IMR-90 (cell line): ENCODE results near the gene ALAS1. TPM values are rescaled to one million over a fixed set of nuclear protein-coding genes. Genes with fewer than 3 reads are reported as not detected.
A peak's percentile ranks its signal among the peaks of the same experiment; 100 is the strongest.

Experiments
- ATAC-seq: fragments of 200-7000 bp; cut with Tn5 transposase; 2 replicates; pipeline ENCODE4 v1.9.1; 2020; ENCODE audit warnings: low read depth, mild to moderate bottlenecking, moderate library complexity
- Bru-seq: library from RNA; stranded (reverse); fragments of 400-500 nt; gene quantifications from one replicate; lab custom pipeline; 2021; lab: Mats Ljungman, UMichigan
- BruChase-seq, 2 experiments: library from RNA; stranded (reverse); fragments of 400-500 nt; gene quantifications; one replicate each; lab custom pipeline; 2021; lab: Mats Ljungman, UMichigan
- BruUV-seq: library from RNA; stranded (reverse); fragments of 400-500 nt; replicated peaks from 2 replicates; lab custom pipeline; 2021; lab: Mats Ljungman, UMichigan
- CTCF ChIA-PET: fragments of 300-600 bp; formaldehyde crosslinking; extraction: SDS; loops from one replicate; lab custom pipeline; 2021; ENCODE audit warnings: antibody characterized with exemption; lab: Yijun Ruan, JAX
- POLR2A ChIA-PET: fragments of 300-600 bp; sonication (Branson Sonifier 250); formaldehyde crosslinking; loops from one replicate; lab custom pipeline; 2022; ENCODE audit warnings: antibody characterized with exemption; ENCODE audit not compliant: unreplicated experiment; lab: Charles Lee
- DNase-seq: peaks from one replicate; pipeline ENCODE4 v3.0.0; 2013
- H2AFZ ChIP-seq: replicated peaks from 2 replicates; pipeline ENCODE3; 2013; ENCODE audit warnings: low read length, mild to moderate bottlenecking; ENCODE audit not compliant: poor library complexity
- H2AK5ac ChIP-seq: 2 replicates; pipeline ENCODE4 v1.6.1; 2013; ENCODE audit warnings: low read depth, low read length, inconsistent platforms
- H2AK9ac ChIP-seq: replicated peaks from 2 replicates; pipeline ENCODE3; 2013; ENCODE audit warnings: mild to moderate bottlenecking, low read depth, low read length, moderate library complexity; ENCODE audit not compliant: poor library complexity
- H2BK120ac ChIP-seq: 2 replicates; pipeline ENCODE4 v1.6.1; 2013; ENCODE audit warnings: low read depth, low read length, inconsistent platforms
- H2BK15ac ChIP-seq: 3 replicates; pipeline ENCODE4 v1.6.1; 2013; ENCODE audit warnings: low read depth, low read length, inconsistent platforms
- H2BK20ac ChIP-seq: 2 replicates; pipeline ENCODE4 v1.6.1; 2013; ENCODE audit warnings: low read depth, mild to moderate bottlenecking, inconsistent platforms, low read length, moderate library complexity
- H2BK5ac ChIP-seq: 2 replicates; pipeline ENCODE4 v1.6.1; 2013; ENCODE audit warnings: mild to moderate bottlenecking, low read depth, low read length, inconsistent platforms; ENCODE audit not compliant: poor library complexity, severe bottlenecking
- H3K14ac ChIP-seq: replicated peaks from 2 replicates; pipeline ENCODE4 v1.6.1; 2013; ENCODE audit warnings: low read depth, low read length, inconsistent platforms
- H3K18ac ChIP-seq: 2 replicates; pipeline ENCODE4 v1.6.1; 2013; ENCODE audit warnings: low read depth, low read length, control low read depth
- H3K23ac ChIP-seq: 2 replicates; pipeline ENCODE4 v1.6.1; 2013; ENCODE audit warnings: low read depth, low read length, inconsistent platforms
- H3K27ac ChIP-seq: 2 replicates; pipeline ENCODE4 v1.5.1; 2013; ENCODE audit warnings: mild to moderate bottlenecking, control low read depth, low read length; ENCODE audit not compliant: insufficient read depth
- H3K27me3 ChIP-seq: 2 replicates; pipeline ENCODE4 v1.6.1; 2013; ENCODE audit warnings: low read length; ENCODE audit not compliant: control insufficient read depth, insufficient read depth
- H3K36me3 ChIP-seq: 2 replicates; pipeline ENCODE4 v1.6.1; 2013; ENCODE audit warnings: low read length, mixed read lengths; ENCODE audit not compliant: control insufficient read depth, insufficient read depth
- H3K4ac ChIP-seq: 2 replicates; pipeline ENCODE4 v1.6.1; 2013; ENCODE audit warnings: low read depth, low read length, inconsistent platforms
- H3K4me1 ChIP-seq: 2 replicates; pipeline ENCODE4 v1.6.1; 2013; ENCODE audit warnings: low read length, mixed read lengths; ENCODE audit not compliant: control insufficient read depth, insufficient read depth
- H3K4me2 ChIP-seq: 2 replicates; pipeline ENCODE4 v1.6.1; 2013; ENCODE audit warnings: low read depth, mild to moderate bottlenecking, control low read depth, low read length, moderate library complexity
- H3K4me3 ChIP-seq: 2 replicates; pipeline ENCODE4 v1.5.1; 2013; ENCODE audit warnings: low read depth, mild to moderate bottlenecking, control low read depth, low read length, moderate library complexity; ENCODE audit not compliant: insufficient read depth
- H3K56ac ChIP-seq: 2 replicates; pipeline ENCODE4 v1.6.1; 2013; ENCODE audit warnings: low read length, inconsistent platforms; ENCODE audit not compliant: insufficient read depth; ENCODE audit errors: extremely low read depth
- H3K79me1 ChIP-seq, 2 experiments: 2 replicates each; pipeline ENCODE4 v1.6.1; 2013; ENCODE audit warnings: low read length in 2 of 2, inconsistent platforms in 1 of 2, low read depth in 1 of 2
- H3K9ac ChIP-seq: 2 replicates; pipeline ENCODE4 v1.6.1; 2013; ENCODE audit warnings: low read depth, low read length, control low read depth
- H3K9me1 ChIP-seq: 2 replicates; pipeline ENCODE4 v1.6.1; 2013; ENCODE audit warnings: low read length, inconsistent platforms; ENCODE audit not compliant: insufficient read depth
- H3K9me3 ChIP-seq: 2 replicates; pipeline ENCODE4 v1.6.1; 2013; ENCODE audit warnings: low read length; ENCODE audit not compliant: control insufficient read depth, insufficient read depth
- H4K20me1 ChIP-seq: 2 replicates; pipeline ENCODE4 v1.6.1; 2013; ENCODE audit warnings: low read length, inconsistent platforms; ENCODE audit not compliant: insufficient read depth
- H4K5ac ChIP-seq: 2 replicates; pipeline ENCODE4 v1.6.1; 2013; ENCODE audit warnings: mild to moderate bottlenecking, low read depth, low read length, control low read depth
- H4K8ac ChIP-seq, 2 experiments: 2 replicates each; pipeline ENCODE4 v1.6.1; 2013; ENCODE audit warnings: low read depth in 2 of 2, low read length in 2 of 2, control low read depth in 1 of 2, inconsistent platforms in 1 of 2
- H4K91ac ChIP-seq: 2 replicates; pipeline ENCODE4 v1.6.1; 2013; ENCODE audit warnings: low read depth, low read length, inconsistent platforms; ENCODE audit not compliant: insufficient read depth
- CEBPB ChIP-seq: IDR thresholded peaks from 2 replicates; pipeline ENCODE4 v1.6.1; 2012; ENCODE audit warnings: low read depth, low read length, improper control_type of control experiment
- MAZ ChIP-seq: IDR thresholded peaks from 2 replicates; pipeline ENCODE4 v1.6.1; 2012; ENCODE audit warnings: low read depth, mild to moderate bottlenecking, low read length, improper control_type of control experiment, moderate library complexity, borderline replicate concordance
- POLR2A ChIP-seq: IDR thresholded peaks from 2 replicates; pipeline ENCODE4 v1.6.1; 2012; ENCODE audit warnings: mild to moderate bottlenecking, low read depth, low read length
- RAD21 ChIP-seq: IDR thresholded peaks from 2 replicates; pipeline ENCODE4 v1.6.1; 2012; ENCODE audit warnings: low read length, improper control_type of control experiment
- RFX5 ChIP-seq: IDR thresholded peaks from 2 replicates; pipeline ENCODE4 v1.8.0; 2012; ENCODE audit warnings: low read depth, mild to moderate bottlenecking, low read length, moderate library complexity
- SMC3 ChIP-seq: fragments of 150-350 bp; IDR thresholded peaks from 2 replicates; pipeline ENCODE4 v1.6.1; 2016; ENCODE audit warnings: low read depth, mild to moderate bottlenecking, antibody characterized with exemption, low read length, moderate library complexity
- WGBS, 2 experiments: methylation state at CpG; one replicate each; pipeline versions ENCODE4 v1.1.5 to v1.1.7; 2013; ENCODE audit warnings: missing lambda C conversion rate in 2 of 2; ENCODE audit not compliant: insufficient read length in 1 of 2; ENCODE audit errors: extremely low coverage in 2 of 2; 5-methylcytosine and 5-hydroxymethylcytosine counted together
- dilution Hi-C: fragments of 300-500 bp; cut with HindIII; formaldehyde crosslinking; loops from one replicate; pipeline ENCODE4 v1.14.3; 2018; ENCODE audit warnings: low sequenced_read_pairs; ENCODE audit not compliant: unreplicated experiment
- in situ Hi-C: fragments of 300-500 bp; cut with MboI; formaldehyde crosslinking; loops from 3 replicates; pipeline ENCODE4 v1.14.3; 2019; ENCODE audit warnings: low sequenced_read_pairs, inconsistent platforms, mixed read lengths
- intact Hi-C: fragments of 100-400 bp; cut with micrococcal nuclease; formaldehyde crosslinking; loops from 2 replicates; pipeline ENCODE4 v1.10.0; 2022
- long read RNA-seq: library from polyadenylated mRNA; unstranded; transcript quantifications from one replicate; pipeline ENCODE4 v2.0.0, GENCODE V29; 2021; ENCODE audit not compliant: unreplicated experiment
- polyA plus RNA-seq, 3 experiments: library from polyadenylated mRNA; depleted of rRNA; stranded (reverse); fragments of >200 nt; gene quantifications; 2 replicates each; pipeline ENCODE4 v1.2.3, GENCODE V29; 2012; ENCODE audit warnings: low replicate concordance in 1 of 3
- total RNA-seq: library from RNA; depleted of rRNA; stranded (reverse); fragments of >200 nt; gene quantifications from 2 replicates; pipeline ENCODE4 v1.2.3, GENCODE V29; 2012; rRNA removed

The ALAS1 gene
- total RNA-seq (29.7 and 32.8 TPM in 2 replicates), polyA plus RNA-seq (2012; rRNA removed) (47.2 and 47.8 TPM in 2 replicates), Bru-seq, nascent RNA (percentile 77 among the genes with signal in this experiment), BruChase-seq, experiment 1, labeled RNA remaining after a 6-hour chase (percentile 74 among the genes with signal in this experiment), BruChase-seq, experiment 2, labeled RNA remaining after a 2-hour chase (percentile 72 among the genes with signal in this experiment)
- 34.1 and 38.0 TPM in 2 replicates for polyA plus RNA-seq (2012; cell fraction: cytosol; rRNA removed)
- polyA plus RNA-seq (2012; cell fraction: nucleus; rRNA removed; ENCODE audit: low replicate concordance), result 38.1 and 45.9 TPM in 2 replicates
- long read RNA-seq, transcript ALAS1-201 (11 exons, 2,212 nt), result minor isoform, 8 of 84 reads
- long read RNA-seq, transcript ALAS1-204 (11 exons, 2,125 nt), result major isoform, 48 of 84 reads
- long read RNA-seq, transcript ALAS1-205 (12 exons, 2,356 nt), result minor isoform, 12 of 84 reads
- long read RNA-seq, partial matches to known transcripts, result 9 of 84 reads
- long read RNA-seq, other reads (novel, unspliced or antisense), result 7 of 84 reads

DNA sequence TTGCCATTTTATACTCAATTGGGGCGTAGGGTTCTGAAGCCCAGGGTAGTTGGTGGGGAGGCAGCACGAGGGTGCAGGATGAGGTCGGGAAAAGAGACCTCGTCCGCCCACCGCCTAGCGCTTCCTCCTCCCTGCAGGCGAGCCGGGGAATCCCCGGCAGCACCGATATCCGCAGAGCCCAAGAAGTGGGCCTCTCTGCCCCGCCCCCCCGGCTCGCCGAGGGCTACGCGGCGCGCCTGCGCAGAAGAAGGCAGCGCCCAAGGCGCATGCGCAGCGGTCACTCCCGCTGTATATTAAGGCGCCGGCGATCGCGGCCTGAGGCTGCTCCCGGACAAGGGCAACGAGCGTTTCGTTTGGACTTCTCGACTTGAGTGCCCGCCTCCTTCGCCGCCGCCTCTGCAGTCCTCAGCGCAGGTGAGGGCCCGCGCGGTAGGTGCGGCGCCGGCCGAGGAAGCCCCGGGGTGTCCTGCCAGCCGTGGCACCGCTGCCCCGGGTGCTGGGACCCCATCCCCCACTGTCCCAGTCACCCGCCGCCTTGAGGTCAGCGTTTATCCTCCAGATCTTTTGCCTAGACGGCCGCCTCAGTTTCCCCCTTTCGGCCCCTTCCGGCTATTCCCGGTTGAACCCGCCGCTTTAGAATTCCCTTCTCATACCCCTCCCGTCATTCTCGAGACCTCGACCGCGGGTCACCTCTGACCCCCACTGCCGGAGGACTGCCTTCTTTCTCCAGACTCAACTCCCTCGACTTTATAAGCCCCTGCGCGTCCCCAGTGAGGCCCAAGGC, at the start of gene ALAS1:
Gene ALAS1, plus strand, starts transcription at position 319 of the 784 bp plus-strand sequence. CDS start 1,082 bp downstream, outside the sequence.
- H3K27me3 ChIP-seq, result no peaks in the 10 kb centered on the region
- POLR2A ChIA-PET, result interaction anchor here (0.6 kb wide), 1 partner anchor 1916 kb away, joined by 3 read pairs; no protein-coding TSS in a partner anchor
- peaks cover 36% of the 10 kb centered on the region for H3K4me1 ChIP-seq
- H3K56ac ChIP-seq, result peak within 1 kb of the TSS; percentile 70
- H3K9me3 ChIP-seq, result no peaks in the 10 kb centered on the region
- H3K4ac ChIP-seq, result peak within 1 kb of the TSS; percentile 98
- CTCF ChIA-PET, result no interaction called here
- peaks cover 33% of the 10 kb centered on the region for H3K9me1 ChIP-seq
- H2AFZ ChIP-seq, result peak within 1 kb of the TSS; percentile 97
- peak within 1 kb of the TSS; percentile 81 for H3K27ac ChIP-seq
- H3K79me1 ChIP-seq, result peaks cover 21 to 54% of the 10 kb centered on the region in 2 experiments
- peak within 1 kb of the TSS; percentile 78 for H3K23ac ChIP-seq
- peak within 1 kb of the TSS; percentile 93 for H2AK5ac ChIP-seq
- 0% methylated on average over 28 of the region's 71 CpGs; no CpG with 5 or more reads in 1 of the 2 experiments for WGBS, 2 experiments
- H4K91ac ChIP-seq, result peak within 1 kb of the TSS; percentile 96
- peak within 1 kb of the TSS; percentile 81 for H2BK20ac ChIP-seq
- H3K9ac ChIP-seq, result peak within 1 kb of the TSS; percentile 82
- peak within 1 kb of the TSS; percentile 29; the same call in 2 of the 3 replicates for H2BK15ac ChIP-seq
- peak within 1 kb of the TSS; percentile 94 for H4K5ac ChIP-seq
- DNase-seq (peak; percentile 82), ATAC-seq (peak; percentile 84)
- peak within 1 kb of the TSS; percentile 85 for H2BK120ac ChIP-seq
- H3K4me3 ChIP-seq, result peak within 1 kb of the TSS; percentile 85
- peak within 1 kb of the TSS; percentile 82 for H2BK5ac ChIP-seq
- H4K20me1 ChIP-seq, result peaks cover 12% of the 10 kb centered on the region
- TF ChIP-seq SMC3 (peak; percentile 8; the same call in 1 of the 2 replicates), RAD21 (no peak), POLR2A (peak; percentile 91), RFX5 (no peak), MAZ (peak; percentile 62; the same call in 1 of the 2 replicates), CEBPB (no peak)
- intact Hi-C loops, result loop anchor here (2.0 to 5.0 kb wide), 3 partner anchors 46 to 255 kb away; partner anchors contain the start of genes PARP3, POC1A and RPL29
- H4K8ac ChIP-seq, result peak within 1 kb of the TSS; percentile 84 to 96
- peak within 1 kb of the TSS; percentile 96 for H2AK9ac ChIP-seq
- H3K18ac ChIP-seq, result peak within 1 kb of the TSS; percentile 73
- in situ Hi-C loops, result no loop called here
- dilution Hi-C loops, result no loop called here
- H3K14ac ChIP-seq, result peak within 1 kb of the TSS; percentile 95
- peaks cover 17% of the 10 kb centered on the region for H3K36me3 ChIP-seq
- H3K4me2 ChIP-seq, result peak within 1 kb of the TSS; percentile 100
- TSS peak; percentile 68 for BruUV-seq
